Activated effector memory CD4-positive, alpha-beta T cell treated with anti-CD3 and anti-CD28 coated beads, Interleukin-2, amount 50 U/mL, for 16 hours (primary cell): ENCODE data around the gene DCUN1D2.
"Not testable (repeated sequence)": the region's sequence is repeated elsewhere in the genome, so short reads cannot be mapped to it uniquely, and the experiment has no call there.

Experiments
- DNase-seq: peaks from one replicate; pipeline ENCODE4 v3.0.0-alpha.2; 2020

Gene DCUN1D2

GRCh38 chr13:113489171-113489548 is 1.4 kb downstream of the DCUN1D2 start:
- DNase-seq, result no peak

- no peak for DNase-seq
These were observed 2.2 kb downstream of the DCUN1D2 start for GRCh38 chr13:113488283-113488682.

- DNase-seq, result no peak
These were observed 3.8 kb downstream of the DCUN1D2 start for GRCh38 chr13:113486698-113487097.

DNA sequence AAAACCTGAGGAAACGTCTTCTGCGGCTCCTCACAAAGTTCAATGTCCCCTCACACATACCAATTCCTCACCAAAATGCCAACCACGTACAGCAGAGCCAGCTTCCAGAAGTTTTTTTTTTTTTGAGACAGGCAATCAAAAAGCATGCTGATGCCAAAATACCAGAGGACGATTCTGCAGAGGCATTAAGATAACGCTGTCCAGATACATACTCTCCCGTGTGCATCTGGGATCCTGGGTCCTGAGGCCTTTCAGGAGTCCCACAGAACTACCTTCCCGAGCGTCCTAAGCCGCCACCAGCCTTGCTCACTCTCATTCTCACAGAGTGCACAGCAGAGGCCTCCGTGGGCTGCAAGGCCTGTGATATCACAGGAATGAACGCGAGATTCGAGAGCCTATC is 5.0 kb downstream of the DCUN1D2 start:
- no peak for DNase-seq

DNA sequence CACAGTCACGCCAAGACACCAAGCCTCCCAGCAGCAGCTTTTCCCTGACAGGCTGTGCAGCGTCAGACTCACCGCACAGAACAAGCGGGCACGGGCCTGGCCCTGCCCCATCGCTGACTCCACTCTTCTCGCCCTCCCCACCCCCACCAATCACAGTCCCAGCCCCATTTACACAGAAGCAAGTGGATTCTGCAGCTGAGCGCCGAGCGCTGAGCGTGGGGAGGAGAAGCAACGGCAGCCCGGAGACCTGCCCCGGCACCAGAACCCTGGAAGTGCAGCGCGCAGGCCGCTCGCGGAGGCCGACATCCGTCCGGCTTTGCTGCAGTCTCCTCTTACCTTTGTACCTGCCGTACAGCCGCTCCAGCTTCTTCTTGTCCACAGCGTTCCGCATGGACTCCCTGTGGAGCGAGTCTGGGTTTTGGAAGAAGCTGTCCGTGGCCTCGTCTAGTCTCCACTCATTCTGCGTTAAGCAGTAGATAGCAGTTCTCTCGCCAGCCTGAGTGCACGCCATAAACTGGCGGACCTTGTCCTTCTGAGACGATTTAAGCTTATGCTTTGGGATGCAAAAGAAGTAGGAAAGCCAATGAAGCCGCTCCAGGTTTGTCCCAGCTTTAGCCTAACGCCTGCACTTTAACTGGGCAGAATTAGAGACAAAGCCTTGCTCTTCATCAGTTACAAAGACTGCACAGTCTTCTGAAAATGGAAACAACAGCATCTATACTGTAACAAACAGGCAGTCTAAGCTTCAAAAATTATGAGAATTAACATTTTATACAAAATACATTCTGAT is 6.8 kb downstream of the DCUN1D2 start:
- DNase-seq, result no peak

DNA sequence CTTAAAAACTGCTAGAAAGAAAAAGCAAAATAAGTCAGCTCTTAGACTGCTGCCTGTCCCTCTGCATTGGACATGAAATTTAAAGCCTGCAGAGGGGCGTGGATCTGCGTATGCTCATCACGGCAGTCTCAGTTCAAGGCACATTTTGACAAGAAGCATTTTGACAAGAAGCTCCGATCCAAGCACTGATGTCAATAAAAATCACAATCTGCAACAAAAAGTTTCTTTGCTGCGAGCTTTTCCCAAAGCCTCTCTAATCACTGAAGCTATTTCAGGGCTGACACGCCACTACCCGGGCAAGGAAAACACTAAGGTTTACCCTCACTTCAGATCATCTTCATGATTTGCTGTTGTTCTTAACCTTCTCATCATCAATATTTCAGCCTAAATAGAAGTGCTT is 7.4 kb downstream of the DCUN1D2 start:
- DNase-seq, result no peak

GRCh38 chr13:113479179-113479578 is 11.3 kb downstream of the DCUN1D2 start:
- no peak for DNase-seq

DNA sequence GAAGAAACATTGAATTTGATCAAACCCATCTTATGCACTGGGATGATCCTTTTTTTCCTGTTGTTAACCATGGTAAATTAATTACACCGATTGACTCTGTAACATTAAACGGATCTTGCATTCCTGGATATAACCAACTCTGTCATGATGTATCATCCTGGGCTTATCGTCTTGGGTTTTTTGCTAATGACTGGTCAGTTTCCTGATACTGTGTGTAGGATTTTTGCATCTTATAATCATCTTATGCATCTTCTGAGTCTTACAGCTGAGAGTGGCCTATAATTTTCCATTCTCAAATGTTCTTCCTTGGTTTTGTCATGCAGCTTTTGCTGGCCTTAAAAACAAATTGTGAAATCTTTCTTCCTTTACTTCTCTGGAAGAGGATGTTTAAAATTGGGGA is 12.8 kb downstream of the DCUN1D2 start:
- DNase-seq, result no peak

GRCh38 chr13:113476811-113477210 is 13.7 kb downstream of the DCUN1D2 start:
- DNase-seq, result no peak

- DNase-seq, result no peak
These were observed 14.6 kb downstream of the DCUN1D2 start for GRCh38 chr13:113475911-113476310.

- no peak for DNase-seq
These were observed 15.2 kb downstream of the DCUN1D2 start for GRCh38 chr13:113475280-113475679.

DNA sequence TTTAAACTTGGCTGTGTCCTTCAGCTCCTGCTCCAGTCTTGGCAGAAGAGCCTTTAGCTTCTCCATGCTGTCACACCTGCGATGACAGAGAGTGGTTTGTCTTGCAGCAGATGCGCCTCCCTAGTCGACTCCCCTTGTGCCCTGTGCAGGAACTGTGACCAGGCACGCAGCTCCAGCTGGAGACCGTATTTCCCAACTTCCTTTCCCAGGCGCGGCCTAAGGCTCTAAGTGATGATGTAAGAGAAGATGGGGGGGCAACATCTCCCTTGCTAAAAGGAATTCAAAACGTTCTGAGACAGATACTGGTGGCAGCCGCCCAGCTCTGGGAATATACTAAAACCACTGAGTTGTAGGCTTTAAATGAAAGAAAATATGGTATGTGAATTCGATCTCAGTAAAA is 16.3 kb downstream of the DCUN1D2 start:
- no peak for DNase-seq

- no peak for DNase-seq
These were observed 18.0 kb downstream of the DCUN1D2 start for GRCh38 chr13:113472355-113473025.

DNA sequence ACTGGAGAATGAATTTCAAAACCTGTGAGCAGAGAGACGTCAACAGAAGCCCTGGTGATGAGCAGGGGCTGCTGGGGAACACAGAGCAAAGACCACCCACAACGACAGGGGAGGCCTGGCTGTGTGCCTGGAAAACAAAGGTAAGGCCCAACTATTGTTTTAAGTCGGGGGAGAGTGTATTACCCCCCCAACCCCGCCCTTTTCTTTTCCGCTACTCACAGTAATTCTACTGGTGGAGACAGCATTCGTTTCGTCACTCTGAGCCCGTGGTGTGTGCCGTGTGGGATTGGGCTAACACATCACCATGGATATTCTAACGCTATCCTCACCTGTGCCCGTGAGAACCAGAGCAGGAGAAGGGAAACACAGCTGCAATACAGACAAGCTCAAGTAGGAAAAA is 18.7 kb downstream of the DCUN1D2 start:
- no peak for DNase-seq

DNA sequence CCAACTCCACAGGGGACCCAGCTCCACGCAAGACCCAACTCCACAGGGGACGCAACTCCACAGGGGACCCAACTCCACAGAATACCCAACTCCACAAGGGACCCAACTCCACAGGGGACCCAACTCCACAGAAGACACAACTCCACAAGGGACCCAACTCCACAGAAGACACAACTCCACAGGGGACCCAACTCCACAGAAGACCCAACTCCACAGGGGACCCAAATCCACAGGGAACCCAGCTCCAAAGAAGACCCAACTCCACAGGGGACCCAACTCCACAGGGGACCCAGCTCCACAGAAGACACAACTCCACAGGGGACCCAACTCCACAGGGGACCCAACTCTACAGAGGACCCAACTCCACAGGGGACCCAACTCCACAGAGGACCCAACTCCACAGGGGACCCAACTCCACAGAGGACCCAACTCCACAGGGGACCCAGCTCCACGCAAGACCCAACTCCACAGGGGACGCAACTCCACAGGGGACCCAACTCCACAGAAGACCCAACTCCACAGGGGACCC is 19.8 kb downstream of the DCUN1D2 start:
- DNase-seq, result not testable (repeated sequence)

GRCh38 chr13:113470073-113470472 is 20.4 kb downstream of the DCUN1D2 start:
- DNase-seq, result no peak

DNA sequence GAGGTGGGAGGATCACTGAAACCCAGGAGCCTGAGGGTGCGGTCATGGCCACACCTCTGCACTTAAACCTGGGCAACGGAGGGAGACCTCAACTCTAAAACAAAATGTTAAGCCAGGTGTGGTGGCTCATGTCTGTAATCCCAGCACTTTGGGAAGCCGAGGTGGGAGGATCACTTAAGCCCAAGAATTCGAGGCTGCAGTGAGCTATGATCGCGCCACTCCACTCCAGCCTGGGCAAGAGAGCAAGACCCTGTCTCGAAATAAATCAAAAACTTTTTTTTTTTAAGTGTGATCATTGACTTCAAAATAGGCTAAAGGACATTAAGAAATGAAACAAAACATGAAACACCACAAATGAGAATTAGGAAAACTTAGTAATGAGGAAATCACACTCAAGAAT is 20.9 kb downstream of the DCUN1D2 start:
- DNase-seq, result no peak

GRCh38 chr13:113468472-113469201 is 21.9 kb downstream of the DCUN1D2 start:
- DNase-seq, result no peak

GRCh38 chr13:113468029-113468428 is 22.5 kb downstream of the DCUN1D2 start:
- DNase-seq, result no peak

GRCh38 chr13:113466383-113466782 is 24.1 kb downstream of the DCUN1D2 start:
- no peak for DNase-seq

DNA sequence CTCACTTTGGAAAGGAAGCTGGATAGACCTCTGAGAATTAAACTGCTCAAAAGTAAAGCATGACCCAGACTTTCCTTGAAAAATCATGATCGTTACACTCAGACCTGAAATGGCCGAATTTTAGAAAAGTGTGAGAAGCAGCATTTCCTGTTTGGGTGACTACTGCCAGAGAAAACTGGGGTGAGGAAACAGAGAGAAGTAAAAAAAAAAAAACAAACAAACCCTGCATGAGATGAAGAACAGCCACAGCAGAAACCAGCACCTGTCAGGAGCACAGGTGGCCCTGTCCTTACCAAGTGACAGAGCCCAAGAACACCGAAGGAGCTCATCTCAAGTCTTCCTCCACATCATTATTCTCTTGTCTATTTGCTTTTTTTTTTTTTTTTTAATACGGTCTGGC is 25.2 kb downstream of the DCUN1D2 start:
- no peak for DNase-seq

- no peak for DNase-seq
These were observed 26.0 kb downstream of the DCUN1D2 start for GRCh38 chr13:113464476-113464875.

- DNase-seq, result no peak
These were observed 29.3 kb downstream of the DCUN1D2 start for GRCh38 chr13:113461022-113461751.
